Skeletal muscle tissue (tissue), 4 donors: ENCODE data around the gene CRB1. TPM values are rescaled to one million over a fixed set of nuclear protein-coding genes. Genes with fewer than 3 reads are reported as not detected.

Source experiments
- H3K27ac ChIP-seq: one replicate; pipeline ENCODE4 v1.7.0; 2013; ENCODE audit warnings: mild to moderate bottlenecking, low read depth, low read length, inconsistent platforms
- H3K27me3 ChIP-seq, 3 donors: one replicate each; pipeline ENCODE4 v1.7.0; 2013; ENCODE audit warnings: low read length in 3 of 3; ENCODE audit not compliant: control insufficient read depth in 3 of 3, insufficient read depth in 3 of 3
- H3K36me3 ChIP-seq, 3 donors: one replicate each; pipeline ENCODE4 v1.7.0; 2013; ENCODE audit warnings: low read length in 3 of 3; ENCODE audit not compliant: control insufficient read depth in 3 of 3, insufficient read depth in 3 of 3
- H3K4me1 ChIP-seq, 3 donors: one replicate each; pipeline ENCODE4 v1.7.0; 2013; ENCODE audit warnings: low read length in 3 of 3, mild to moderate bottlenecking in 3 of 3; ENCODE audit not compliant: control insufficient read depth in 3 of 3, insufficient read depth in 3 of 3
- H3K4me3 ChIP-seq, 3 donors: one replicate each; pipeline ENCODE4 v1.7.0; 2013; ENCODE audit warnings: low read length in 3 of 3
- H3K9ac ChIP-seq, 3 donors: one replicate each; pipeline ENCODE4 v1.7.0; 2013; ENCODE audit warnings: low read length in 3 of 3, mild to moderate bottlenecking in 3 of 3, moderate library complexity in 2 of 3, low read depth in 1 of 3
- H3K9me3 ChIP-seq, 3 donors: one replicate each; pipeline ENCODE4 v1.7.0; 2013; ENCODE audit warnings: low read length in 3 of 3; ENCODE audit not compliant: control insufficient read depth in 3 of 3
- total RNA-seq: library from RNA; depleted of rRNA; stranded (reverse); fragments of >200 nt; gene quantifications from one replicate; pipeline ENCODE4 v1.2.3, GENCODE V29; 2014
- donor health status: Osteomylitis.

CRB1 gene
- total RNA-seq, 1 donor from 2014 or later, result 1.0 TPM

GRCh38 chr1:197312163-197312562 is 44.1 kb downstream of the CRB1 start:
- Histone ChIP-seq H3K36me3 (no peaks in the 10 kb centered on the region), H3K9ac (no peak overlapping the region), H3K4me1 (no peaks in the 10 kb centered on the region), H3K9me3 (no peaks in the 10 kb centered on the region), H3K27ac (no peak overlapping the region), H3K27me3 (no peaks in the 10 kb centered on the region), H3K4me3 (no peak overlapping the region)

DNA sequence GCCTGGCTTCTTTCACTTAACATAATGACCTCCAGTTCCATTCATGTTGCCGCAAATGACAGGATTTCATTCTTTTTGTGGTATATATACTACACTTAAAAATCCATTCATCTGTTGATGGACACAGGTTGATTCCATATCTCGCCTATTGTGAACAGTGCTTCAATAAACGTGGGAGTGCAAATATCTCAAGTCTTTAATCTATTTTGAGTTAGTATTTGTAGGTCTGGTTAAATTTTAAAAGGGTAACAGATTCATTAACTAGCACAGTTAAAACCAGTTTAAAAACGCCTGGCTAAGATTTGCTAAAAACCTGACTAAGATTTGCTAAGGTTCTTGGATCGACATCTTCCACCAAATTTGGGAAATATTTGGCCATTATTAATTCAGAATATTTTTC is 45.7 kb downstream of the CRB1 start:
- Histone ChIP-seq H3K9me3 (no peaks in the 10 kb centered on the region), H3K9ac (no peak overlapping the region), H3K4me1 (no peaks in the 10 kb centered on the region)

DNA sequence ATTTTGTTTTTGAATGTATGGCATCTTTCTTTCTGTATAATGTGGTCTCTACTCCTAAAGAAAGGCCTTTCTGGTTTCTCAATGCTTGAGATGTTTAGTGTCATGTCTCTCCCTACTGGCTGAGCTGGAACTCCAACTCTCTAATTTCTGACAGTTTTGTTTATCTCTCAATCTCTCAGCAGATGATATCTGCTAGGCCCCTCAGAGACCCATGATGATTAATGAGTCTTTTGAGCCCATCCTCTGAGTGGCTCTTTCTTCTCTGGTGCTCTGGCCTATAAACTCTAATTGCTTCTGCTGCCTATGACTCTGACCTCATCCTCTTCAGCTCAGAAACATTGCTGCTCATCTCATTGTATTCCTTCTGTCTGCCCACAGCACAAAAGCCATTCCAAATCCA is 46.6 kb downstream of the CRB1 start:
- Histone ChIP-seq H3K27ac (no peak overlapping the region), H3K36me3 (no peaks in the 10 kb centered on the region), H3K4me1 (no peaks in the 10 kb centered on the region), H3K27me3 (no peaks in the 10 kb centered on the region), H3K9me3 (no peaks in the 10 kb centered on the region), H3K4me3 (no peak overlapping the region), H3K9ac (no peak overlapping the region)

More for the DNA sequence above, 45.7 kb downstream of the CRB1 start:
- Histone ChIP-seq H3K4me3 (no peak overlapping the region), H3K36me3 (no peaks in the 10 kb centered on the region), H3K27me3 (no peaks in the 10 kb centered on the region), H3K27ac (no peak overlapping the region)

DNA sequence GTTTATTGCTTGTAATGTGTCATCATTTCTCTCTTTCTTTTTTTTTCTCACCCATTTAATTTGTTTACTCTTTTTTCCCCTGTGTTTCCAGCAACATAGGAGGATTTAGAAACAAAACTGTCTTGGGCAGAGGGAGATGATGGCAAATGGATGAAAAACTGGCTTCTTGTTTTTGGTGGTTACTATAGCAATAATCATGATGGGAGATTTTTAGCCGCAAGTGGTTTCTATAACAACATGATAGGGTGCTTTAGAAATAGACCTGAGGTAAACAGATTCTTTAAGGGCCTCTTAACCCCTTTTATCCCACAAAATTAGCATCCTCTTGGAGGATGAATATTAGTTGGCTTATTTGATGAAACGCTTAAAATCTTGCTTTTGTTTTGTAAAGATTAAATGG is 51.6 kb downstream of the CRB1 start:
- H3K27me3 ChIP-seq, result no peaks in the 10 kb centered on the region
- H3K9ac ChIP-seq, result no peak overlapping the region
- H3K27ac ChIP-seq, result no peak overlapping the region
- no peaks in the 10 kb centered on the region for H3K4me1 ChIP-seq
- H3K9me3 ChIP-seq, result no peaks in the 10 kb centered on the region
- H3K4me3 ChIP-seq, result no peak overlapping the region
- H3K36me3 ChIP-seq, result no peaks in the 10 kb centered on the region

DNA sequence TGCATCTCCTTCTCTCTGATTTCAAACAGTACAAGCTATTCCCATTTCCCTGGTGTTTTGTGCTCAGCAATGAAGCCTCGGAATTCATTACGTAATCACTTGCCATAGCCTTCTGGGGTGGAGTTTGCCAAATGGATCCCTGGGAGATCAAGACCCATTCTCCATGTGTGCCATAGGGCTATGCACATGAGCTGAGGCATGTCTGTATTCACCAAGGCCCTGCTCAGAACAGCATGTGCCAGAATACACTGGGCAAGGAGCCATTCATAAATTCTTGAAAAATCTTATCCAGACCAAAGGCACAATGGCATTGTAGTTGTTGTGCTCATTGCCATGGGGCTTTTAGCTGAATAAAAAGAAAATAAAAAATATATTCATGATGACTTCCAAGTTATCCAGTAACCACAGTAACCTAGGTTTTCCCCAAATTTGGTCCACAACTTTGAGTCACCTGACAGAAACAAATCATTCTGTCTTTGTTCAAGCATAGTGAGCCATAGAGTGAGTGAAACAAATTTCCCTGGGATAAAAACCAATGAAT is 53.0 kb downstream of the CRB1 start:
- Histone ChIP-seq H3K4me1 (no peaks in the 10 kb centered on the region), H3K36me3 (no peaks in the 10 kb centered on the region)

DNA sequence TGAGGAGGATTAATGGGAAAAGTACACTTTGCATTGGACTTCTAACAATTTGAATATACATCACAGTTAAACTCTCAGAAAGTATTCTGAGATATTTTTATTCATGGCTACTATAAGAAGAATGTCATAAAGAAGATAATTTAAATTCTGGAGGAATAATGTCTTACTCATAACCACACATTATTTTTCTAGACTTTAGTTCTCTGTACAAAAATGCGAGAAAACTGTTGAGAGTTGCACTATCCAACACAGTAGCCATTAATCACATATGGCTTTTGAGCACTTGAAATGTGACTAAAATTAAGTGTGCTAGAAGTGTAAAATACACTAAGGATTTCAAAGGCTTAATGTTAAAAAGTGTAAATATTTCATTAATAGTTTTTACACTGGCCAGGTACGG is 53.8 kb downstream of the CRB1 start:
- Histone ChIP-seq H3K9ac (no peak overlapping the region), H3K4me1 (no peaks in the 10 kb centered on the region), H3K27ac (no peak overlapping the region), H3K4me3 (no peak overlapping the region), H3K27me3 (no peaks in the 10 kb centered on the region), H3K9me3 (no peaks in the 10 kb centered on the region), H3K36me3 (no peaks in the 10 kb centered on the region)

More for the DNA sequence above, 53.0 kb downstream of the CRB1 start:
- H3K27ac ChIP-seq, result no peak overlapping the region
- H3K4me3 ChIP-seq, result no peak overlapping the region
- no peaks in the 10 kb centered on the region for H3K27me3 ChIP-seq
- no peak overlapping the region for H3K9ac ChIP-seq
- no peaks in the 10 kb centered on the region for H3K9me3 ChIP-seq

- Histone ChIP-seq H3K27ac (no peak overlapping the region), H3K4me3 (no peak overlapping the region), H3K4me1 (no peaks in the 10 kb centered on the region), H3K27me3 (no peaks in the 10 kb centered on the region), H3K9me3 (no peaks in the 10 kb centered on the region), H3K9ac (no peak overlapping the region), H3K36me3 (no peaks in the 10 kb centered on the region)
Observed at GRCh38 chr1:197327776-197328364, 59.8 kb downstream of the CRB1 start.

- Histone ChIP-seq H3K4me1 (no peaks in the 10 kb centered on the region), H3K4me3 (no peak overlapping the region), H3K9me3 (no peaks in the 10 kb centered on the region), H3K36me3 (no peaks in the 10 kb centered on the region), H3K27me3 (no peaks in the 10 kb centered on the region), H3K9ac (no peak overlapping the region), H3K27ac (no peak overlapping the region)
Observed at GRCh38 chr1:197330213-197330612, 62.2 kb downstream of the CRB1 start.

- Histone ChIP-seq H3K9ac (no peak overlapping the region), H3K4me1 (no peaks in the 10 kb centered on the region), H3K27ac (no peak overlapping the region), H3K36me3 (no peaks in the 10 kb centered on the region), H3K27me3 (no peaks in the 10 kb centered on the region), H3K9me3 (no peaks in the 10 kb centered on the region), H3K4me3 (no peak overlapping the region)
Observed at GRCh38 chr1:197331565-197331964, 63.5 kb downstream of the CRB1 start.

GRCh38 chr1:197333041-197333440 is 65.0 kb downstream of the CRB1 start:
- H3K4me3 ChIP-seq, result no peak overlapping the region
- no peaks in the 10 kb centered on the region for H3K9me3 ChIP-seq
- no peaks in the 10 kb centered on the region for H3K4me1 ChIP-seq
- H3K9ac ChIP-seq, result no peak overlapping the region
- no peaks in the 10 kb centered on the region for H3K27me3 ChIP-seq
- no peaks in the 10 kb centered on the region for H3K36me3 ChIP-seq
- H3K27ac ChIP-seq, result no peak overlapping the region
